Measurements from ENCODE around the gene CPXM2.

CPXM2 gene

GRCh38 chr10:123726836-123727235, 164.8 kb downstream of the CPXM2 start:
- no peak for DNase-seq

GRCh38 chr10:123726381-123726780, 165.2 kb downstream of the CPXM2 start:
- DNase-seq = no peak

GRCh38 chr10:123724747-123725146, 166.9 kb downstream of the CPXM2 start:
- DNase-seq = no peak

- no peak for DNase-seq
These were observed 169.3 kb downstream of the CPXM2 start for GRCh38 chr10:123722351-123722750.

- DNase-seq = no peak
These were observed 170.1 kb downstream of the CPXM2 start for GRCh38 chr10:123721441-123722049.

- no peak for DNase-seq
These were observed 171.1 kb downstream of the CPXM2 start for GRCh38 chr10:123720536-123720935.

GRCh38 chr10:123718544-123719060, 173.0 kb downstream of the CPXM2 start:
- DNase-seq = no peak

GRCh38 chr10:123717336-123717735, 174.3 kb downstream of the CPXM2 start:
- DNase-seq = no peak

- no peak for DNase-seq
These were observed 176.1 kb downstream of the CPXM2 start for GRCh38 chr10:123715546-123715945.

- DNase-seq = no peak
These were observed 185.4 kb downstream of the CPXM2 start for GRCh38 chr10:123706236-123706635.

GRCh38 chr10:123704812-123705211, 186.8 kb downstream of the CPXM2 start:
- peak; percentile 1 for DNase-seq

GRCh38 chr10:123704076-123704475, 187.5 kb downstream of the CPXM2 start:
- DNase-seq = no peak

- DNase-seq = no peak
These were observed 188.3 kb downstream of the CPXM2 start for GRCh38 chr10:123703195-123703790.
